HG02798 (cell line): ENCODE data around the gene CBARP.
"Not testable (repeated sequence)": the region's sequence is repeated elsewhere in the genome, so short reads cannot be mapped to it uniquely, and the experiment has no call there.

Source experiments
- ATAC-seq: cut with Tn5 transposase; IDR thresholded peaks from one replicate; pipeline ENCODE4 v1.9.1; 2021; ENCODE audit warnings: mild to moderate bottlenecking; ENCODE audit not compliant: unreplicated experiment, poor library complexity

The CBARP gene

GRCh38 chr19:1218751-1219567 lies 18.8 kb downstream of the CBARP start:
- ATAC-seq, result no peak

DNA sequence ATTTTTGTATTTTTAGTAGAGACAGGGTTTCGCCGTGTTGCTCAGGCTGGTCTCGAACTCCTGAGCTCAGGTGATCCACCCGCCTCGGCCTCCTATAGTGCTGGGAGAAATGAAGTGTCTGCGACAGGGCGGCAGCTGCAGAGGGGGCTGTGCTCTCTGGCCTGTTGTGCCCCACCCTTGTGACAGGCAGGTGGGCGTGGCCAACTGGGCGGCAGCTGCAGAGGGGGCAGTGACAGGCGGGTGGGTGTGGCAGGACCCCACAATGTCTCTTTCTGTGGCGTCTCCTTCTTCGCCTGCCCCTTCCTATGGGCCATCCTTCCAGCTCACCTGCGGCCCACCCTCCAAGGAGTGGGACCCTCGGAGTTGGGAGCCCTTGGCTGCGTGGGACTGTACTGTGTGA lies 20.4 kb downstream of the CBARP start:
- no peak for ATAC-seq

- no peak for ATAC-seq
These were observed 21.0 kb downstream of the CBARP start for GRCh38 chr19:1216756-1217155.

GRCh38 chr19:1214862-1215731 lies 22.7 kb downstream of the CBARP start:
- ATAC-seq, result no peak

DNA sequence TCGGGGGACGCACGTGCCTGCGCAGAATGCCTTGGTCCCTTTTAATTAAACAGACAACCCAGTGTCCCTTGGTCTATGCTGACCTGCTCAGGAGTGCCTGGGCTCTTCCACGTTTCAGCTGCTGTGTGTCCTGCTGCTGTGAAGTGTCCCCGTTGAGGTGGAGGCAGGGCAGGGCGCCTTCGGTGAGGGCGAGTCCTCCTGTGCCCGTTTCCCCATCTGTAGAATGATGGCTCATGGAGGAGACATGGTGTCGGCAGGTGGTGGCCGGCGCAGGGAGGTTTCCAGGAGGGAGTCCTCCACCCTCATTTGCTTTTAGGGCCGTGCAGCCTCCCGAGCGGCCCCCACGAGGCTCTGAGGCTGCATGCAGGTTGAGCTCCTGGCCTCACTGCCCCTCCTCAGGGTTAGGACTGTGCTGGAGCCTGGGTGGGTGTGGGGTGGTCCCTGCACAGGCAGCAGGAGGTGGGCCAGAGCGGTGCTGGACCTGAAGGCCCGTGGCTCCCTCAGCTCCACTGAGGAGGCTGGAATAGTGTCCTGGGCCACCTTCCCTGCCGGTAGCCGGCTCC lies 23.4 kb downstream of the CBARP start:
- no peak for ATAC-seq

DNA sequence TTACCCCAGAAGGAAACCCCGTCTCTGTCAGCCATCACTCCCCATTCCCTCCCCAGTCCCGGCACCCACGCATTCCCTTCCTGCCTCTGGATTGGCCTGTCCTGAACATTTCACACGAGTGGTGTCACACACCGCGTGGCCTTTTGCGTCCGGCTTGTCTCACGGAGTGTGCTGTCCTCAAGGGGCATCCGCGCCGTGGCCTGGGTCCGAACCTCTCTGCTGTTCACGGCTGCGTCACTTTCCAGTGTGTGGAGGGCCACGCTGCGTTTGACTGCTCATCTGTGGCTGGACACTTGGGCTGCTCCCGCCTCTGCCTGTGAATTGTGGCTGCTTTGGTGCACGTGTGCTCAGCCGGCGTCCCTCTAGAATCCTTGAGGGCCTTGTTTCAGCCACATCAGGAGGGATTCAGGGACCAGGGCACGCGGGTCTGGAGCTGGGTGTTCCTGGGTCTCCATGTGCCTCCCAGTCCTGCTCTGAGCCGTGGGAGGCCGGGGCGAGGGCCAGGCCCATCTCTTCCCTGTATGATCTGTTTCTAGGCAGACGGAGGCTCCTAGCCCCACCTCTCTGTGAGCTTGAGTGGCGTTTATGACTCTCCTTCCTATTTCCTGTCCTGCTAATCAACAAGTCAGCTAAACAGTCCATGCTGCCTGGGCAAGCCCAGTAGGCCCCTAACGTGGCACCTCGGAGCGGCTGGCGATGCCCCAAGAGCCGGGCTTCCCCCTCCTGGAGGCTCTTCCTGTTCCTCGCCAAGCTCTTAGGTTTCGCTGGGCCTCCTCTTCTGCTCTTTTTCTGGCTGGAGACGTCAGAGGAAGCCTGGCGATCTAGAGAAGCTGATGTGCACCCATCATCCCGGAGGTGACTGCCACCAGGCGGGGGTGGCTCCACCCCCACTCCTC lies 24.2 kb downstream of the CBARP start:
- ATAC-seq, result no peak

DNA sequence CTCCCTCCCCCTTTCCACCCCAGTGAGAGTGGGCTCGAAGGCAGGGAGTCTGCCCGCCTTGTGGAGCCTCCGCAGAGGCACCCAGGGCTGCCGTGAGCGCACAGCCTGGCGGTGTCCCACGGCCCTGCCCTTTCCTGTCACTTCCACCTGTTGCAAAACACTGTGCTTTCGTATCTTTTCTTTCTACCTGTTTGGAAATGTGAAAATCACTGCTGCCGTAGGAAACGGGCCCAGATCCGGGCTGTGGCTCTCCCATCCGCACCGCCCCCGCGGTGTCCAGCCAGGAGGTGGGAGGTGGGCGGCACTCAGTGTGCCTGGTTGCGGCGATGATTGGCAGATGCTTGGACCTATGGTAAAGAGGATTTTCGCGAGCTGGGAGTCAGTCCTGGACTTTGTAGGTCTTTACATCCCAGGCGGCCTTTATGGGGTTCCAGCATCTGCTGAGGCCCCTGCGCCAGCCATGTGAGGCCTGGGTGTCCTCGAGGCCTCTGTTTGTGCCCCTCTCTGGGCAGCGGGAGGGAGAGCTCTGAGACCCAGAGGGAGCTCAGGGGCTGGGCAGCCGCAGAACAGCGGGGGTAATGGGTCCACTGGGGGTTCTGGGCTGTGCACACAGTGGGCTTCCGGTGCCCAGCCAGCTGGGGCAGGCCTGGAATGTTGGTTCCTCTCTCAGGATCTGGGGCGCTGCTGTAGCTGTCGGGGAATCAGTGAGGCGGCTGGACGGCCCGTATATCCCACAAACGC lies 26.1 kb downstream of the CBARP start:
- ATAC-seq, result no peak

- no peak for ATAC-seq
These were observed 27.6 kb downstream of the CBARP start for GRCh38 chr19:1210227-1210538.

- not testable (repeated sequence) for ATAC-seq
These were observed 29.0 kb downstream of the CBARP start for GRCh38 chr19:1208830-1209229.

GRCh38 chr19:1206864-1207450 lies 30.8 kb downstream of the CBARP start:
- no peak for ATAC-seq

- ATAC-seq, result no peak
These were observed 31.5 kb downstream of the CBARP start for GRCh38 chr19:1206150-1206863.

DNA sequence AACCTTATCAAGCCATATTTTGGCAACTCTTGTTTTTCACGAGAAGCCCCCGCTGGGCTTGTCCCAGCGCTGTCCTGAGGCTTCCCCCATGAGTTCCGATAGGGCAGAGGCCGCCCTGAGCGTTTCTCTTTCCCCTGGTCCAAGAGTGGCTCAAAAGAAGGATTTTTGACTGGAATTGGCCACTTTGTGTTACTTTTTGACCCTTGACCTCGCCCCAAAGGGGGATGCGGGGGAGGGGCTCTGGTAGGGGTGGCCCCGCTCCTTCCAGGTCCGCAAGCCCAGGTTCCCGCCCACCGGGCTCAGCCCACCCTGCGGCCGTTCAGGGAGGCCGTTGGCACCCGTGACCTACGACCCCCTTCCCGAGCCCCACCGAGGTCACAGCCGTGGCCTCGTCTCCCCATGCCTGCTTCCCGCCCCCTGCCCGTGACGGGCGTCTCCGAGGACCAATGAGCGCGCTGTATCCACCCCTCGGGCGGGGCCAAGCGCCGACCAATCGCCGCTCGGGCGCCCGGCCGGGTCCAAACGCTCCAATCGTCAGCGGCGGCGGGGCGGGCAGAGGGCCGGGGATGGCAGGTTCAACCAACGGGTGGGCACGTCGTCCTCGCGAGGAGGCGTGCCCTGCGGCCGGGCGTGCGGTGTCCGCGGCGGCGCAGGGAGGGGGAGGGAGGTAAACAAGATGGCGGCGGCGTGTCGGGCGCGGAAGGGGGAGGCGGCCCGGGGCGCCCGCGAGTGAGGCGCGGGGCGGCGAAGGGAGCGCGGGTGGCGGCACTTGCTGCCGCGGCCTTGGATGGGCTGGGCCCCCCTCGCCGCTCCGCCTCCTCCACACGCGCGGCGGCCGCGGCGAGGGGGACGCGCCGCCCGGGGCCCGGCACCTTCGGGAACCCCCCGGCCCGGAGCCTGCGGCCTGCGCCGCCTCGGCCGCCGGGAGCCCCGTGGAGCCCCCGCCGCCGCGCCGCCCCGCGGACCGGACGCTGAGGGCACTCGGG lies 32.4 kb downstream of the CBARP start, which contains the start of gene STK11:
TSS of gene STK11 (plus strand) at position 665 of the 986 bp plus-strand sequence. CDS start 1,136 bp downstream, outside the sequence.
- peak; percentile 93 for ATAC-seq

DNA sequence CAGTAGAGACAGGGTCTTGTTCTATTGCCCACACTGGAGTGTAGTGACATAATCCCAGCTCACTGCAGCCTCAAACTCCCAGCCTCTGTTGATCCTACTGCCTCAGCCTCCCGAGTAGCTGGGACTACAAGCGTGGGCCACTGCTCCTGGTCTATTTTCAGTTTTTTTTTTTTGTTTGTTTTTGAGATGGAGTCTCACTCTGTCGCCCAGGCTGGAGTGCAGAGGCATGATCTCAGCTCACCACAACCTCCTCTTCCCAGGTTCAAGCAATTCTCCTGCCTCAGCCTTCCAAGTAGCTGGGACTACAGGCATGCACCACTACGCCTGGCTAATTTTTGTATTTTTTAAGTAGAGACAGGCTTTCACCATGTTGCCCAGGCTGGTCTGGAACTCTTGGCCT lies 37.2 kb downstream of the CBARP start:
- ATAC-seq, result not testable (repeated sequence)

DNA sequence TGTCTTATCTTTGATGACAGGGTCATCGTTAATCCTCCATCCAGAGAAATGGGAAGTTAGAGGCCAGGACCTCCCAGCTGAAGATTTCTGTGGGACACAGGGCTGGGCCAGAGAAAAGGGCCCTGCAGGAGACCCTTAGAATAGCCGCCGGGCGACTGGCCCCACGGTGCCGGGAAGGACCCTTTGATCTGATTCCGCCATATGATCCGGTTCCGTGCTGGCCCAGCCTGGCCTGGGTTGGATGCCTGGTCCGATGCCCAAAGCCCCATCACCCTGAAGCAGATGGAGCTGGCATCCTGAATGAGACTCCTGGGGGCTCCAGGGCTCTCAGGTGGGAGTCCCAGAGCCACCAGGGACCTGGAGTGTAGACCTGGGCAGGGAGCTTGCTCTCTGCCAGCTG lies 38.3 kb downstream of the CBARP start:
- no peak for ATAC-seq

GRCh38 chr19:1189419-1189818 lies 48.4 kb downstream of the CBARP start:
- ATAC-seq, result no peak

- peak; percentile 55 for ATAC-seq
These were observed 54.1 kb downstream of the CBARP start for GRCh38 chr19:1183543-1184172.

GRCh38 chr19:1182727-1183126 lies 55.1 kb downstream of the CBARP start:
- ATAC-seq, result no peak
